Right kidney (tissue), 1 donor: Measurements from ENCODE around the gene MAGI2.
"Not testable (repeated sequence)": the region's sequence is repeated elsewhere in the genome, so short reads cannot be mapped to it uniquely, and the experiment has no call there.

Experiments
- DNase-seq: peaks from one replicate; pipeline ENCODE4 v3.0.0-alpha.2; 2016

Gene MAGI2

DNA sequence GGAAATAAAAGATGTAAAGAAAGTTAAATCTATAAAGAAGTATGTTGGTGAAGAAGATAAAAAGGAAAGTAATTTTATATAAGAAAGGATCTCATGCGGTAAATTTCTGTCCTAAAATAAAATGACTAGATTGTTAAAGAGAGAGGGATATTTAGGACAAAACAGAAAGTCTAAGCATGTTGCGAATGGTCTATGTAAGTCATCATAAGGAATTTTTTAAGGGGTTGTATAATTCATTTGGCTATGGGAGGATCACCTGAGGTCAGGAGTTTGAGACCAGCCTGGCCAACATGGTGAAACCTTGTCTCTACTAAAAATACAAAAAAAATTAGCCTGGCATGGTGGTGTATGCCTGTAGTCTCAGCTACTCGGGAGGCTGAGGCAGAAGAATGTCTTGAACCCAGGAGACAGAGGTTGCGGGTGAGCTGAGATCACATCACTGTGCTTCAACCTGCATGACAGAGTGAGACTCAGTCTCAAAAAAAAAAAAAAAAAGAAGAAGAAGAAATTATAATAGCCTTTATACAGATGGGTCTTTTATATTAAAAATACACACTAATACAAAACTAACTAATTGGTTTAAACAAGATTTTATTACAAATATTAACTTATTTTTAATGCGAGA lies 294.3 kb downstream of the MAGI2 start:
- DNase-seq, result no peak

DNA sequence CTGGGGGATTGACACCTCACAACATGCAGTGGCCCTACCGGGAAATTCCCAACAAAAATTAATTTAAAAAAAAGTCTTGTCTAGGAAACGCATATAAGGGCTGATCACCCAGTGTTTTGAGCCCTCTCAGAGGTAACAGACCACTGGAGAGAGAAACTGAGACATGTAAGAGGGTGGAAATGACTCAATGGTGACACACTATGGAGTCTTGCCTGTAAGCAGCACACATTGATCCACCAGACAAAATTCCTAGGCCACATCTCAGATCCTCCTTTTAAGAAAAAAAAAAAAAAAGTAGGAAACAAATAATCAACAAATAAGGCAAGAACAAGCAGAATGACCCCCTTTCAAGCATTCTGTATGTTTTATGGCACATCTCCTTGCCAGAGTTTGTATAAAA lies 296.2 kb downstream of the MAGI2 start:
- no peak for DNase-seq

DNA sequence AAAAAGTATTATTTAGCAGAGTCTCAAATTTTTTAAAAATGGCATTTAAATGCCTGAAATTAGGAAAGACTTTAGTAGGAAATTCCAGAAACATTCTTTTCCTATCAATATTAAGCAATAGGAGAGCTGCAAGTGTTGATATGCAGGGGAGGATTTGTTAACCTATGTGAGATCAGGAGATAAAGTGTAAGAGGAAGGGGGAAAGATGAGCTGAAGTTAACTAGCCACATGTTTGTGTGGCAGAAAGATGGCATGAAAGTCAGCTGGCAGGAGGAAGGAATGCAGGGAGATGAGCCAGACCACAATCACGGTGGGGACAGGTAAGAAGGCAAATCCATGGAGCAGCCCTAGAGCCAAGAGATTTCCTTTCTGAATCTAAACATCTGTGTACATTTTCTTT lies 303.6 kb downstream of the MAGI2 start:
- no peak for DNase-seq

DNA sequence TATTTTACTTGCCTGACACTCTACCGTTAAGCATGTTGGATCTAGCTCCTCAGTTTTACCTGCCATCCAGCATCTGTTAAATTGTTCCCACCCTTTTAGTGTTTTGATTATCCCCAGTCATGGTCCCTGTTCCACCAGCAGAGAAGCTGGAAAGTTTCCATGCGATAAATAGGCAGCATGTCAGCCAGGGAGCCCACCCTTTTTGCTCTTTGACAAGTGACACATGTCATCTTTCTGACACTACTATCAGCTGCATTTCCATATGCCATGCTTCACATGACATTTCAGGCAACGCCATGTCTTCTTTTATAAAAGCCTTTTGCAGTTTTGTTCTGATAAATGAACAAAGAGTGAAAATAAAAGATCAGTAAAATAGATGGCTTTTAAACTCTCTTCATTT lies 310.8 kb downstream of the MAGI2 start:
- DNase-seq, result no peak

DNA sequence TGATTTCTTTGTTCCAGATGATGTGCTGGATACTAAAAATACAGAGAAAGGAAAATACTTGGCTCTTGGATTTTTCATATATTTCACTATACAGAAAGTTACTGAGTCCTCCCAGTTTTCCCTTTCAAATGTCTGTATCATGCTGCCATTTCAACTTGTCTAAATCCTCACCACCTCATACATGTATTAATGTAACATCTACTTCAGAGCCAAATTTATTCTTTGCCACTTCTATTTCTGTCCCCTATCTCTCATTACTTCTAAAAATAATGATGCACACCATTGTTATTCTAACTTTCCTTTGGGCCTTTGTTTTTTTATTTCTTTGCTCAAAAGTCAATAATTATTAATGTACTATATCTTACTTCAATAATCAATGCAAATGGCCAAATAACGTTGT lies 312.2 kb downstream of the MAGI2 start:
- no peak for DNase-seq

DNA sequence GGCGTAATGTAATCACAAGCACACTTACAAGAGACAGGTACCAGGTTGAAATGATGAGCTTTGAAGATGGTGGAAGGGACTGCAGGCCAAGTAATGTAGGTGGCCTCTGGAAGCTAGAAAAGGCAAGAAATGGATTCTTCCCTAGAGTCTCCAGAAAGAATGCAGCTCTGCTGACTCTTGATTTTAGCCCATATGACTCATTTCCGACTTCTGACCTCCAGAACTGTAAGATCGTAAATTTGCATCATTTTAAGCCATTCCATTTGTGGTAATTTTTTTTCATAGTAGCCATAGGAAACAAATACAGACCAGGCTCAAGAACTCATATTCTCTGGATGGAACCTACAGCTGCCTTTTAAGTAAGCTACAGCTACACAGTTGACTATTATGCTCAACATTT lies 315.5 kb downstream of the MAGI2 start:
- DNase-seq, result no peak

DNA sequence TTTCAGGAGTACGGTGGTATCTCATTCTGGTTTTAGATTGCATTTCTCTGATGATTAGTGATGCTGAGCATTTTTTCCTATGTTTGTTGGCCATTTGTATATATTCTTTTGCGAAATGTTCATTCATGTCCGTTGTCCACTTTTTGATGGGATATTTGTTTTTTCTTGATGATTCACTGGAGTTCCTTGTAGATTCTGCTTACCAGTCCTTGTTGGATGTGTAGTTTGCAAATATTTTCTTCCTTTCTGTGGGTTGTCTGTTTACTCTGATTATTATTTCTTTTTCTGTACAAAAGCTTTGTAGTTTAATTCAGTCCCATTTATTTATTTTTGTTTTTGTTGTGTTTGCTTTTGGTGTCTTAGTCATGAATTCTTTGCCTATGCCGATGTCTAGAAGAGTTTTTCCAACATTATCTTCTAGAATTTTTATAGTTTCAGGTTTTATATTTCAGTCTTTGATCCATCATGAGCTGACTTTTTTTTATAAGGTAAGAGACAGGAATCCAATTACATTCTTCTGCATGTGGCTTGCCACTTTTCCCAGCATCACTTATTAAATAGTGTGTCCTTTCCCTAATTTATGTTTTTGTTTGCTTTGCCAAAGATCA lies 320.5 kb downstream of the MAGI2 start:
- no peak for DNase-seq

DNA sequence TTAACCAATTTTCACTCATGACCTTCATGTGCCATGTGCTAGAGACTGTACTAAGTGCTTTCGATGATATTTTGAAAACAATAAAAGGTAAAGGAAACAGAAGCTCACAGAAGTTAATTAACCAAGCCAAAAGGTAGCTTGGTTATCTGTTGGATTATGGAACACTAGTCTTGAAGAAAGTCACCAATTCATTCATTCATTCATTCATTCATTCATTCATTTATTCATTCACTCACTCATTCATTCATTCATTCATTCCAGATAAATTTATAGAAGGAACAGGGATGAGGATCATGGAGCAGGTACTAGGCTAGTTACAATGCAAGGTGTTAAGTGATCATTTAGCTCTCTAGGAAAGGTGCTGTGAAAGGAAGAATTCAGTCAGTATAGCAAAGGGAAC lies 322.8 kb downstream of the MAGI2 start:
- DNase-seq, result no peak

DNA sequence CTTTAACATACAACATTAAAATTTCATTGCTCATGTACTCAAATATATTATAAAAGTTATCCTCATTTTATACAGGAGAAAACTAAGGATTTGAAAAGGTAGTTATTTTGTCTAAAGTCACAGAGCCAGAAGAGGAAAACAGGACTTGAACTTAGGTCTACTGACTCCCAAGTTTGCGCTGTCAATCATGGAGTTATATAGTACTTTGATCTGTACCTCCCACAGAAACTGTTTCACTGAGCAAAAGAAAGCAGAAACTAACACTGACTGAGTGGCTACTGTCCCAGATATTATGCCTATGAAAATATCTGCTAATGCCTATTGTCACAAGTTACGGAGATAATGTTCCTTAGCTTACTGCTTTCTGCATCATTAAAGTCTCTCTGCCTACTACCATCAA lies 329.1 kb downstream of the MAGI2 start:
- DNase-seq, result no peak

DNA sequence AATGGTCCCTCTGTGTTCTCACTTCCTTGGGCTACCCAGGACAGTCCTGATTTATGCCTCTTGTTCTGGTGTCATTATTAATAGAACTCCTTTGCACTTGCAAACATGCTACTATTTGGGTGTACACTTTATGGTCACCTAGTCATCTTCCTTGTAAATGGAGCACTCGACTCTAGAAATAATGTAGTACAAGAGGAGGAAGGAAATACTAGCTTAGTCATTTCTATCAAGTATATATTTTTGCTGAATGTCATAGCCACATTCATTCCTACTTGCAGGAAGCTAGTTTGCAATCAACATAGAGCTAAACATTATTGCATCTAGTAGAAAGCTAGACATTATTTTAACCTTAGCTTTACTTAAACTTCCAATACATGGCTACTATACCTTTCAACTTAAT lies 335.3 kb downstream of the MAGI2 start:
- no peak for DNase-seq

DNA sequence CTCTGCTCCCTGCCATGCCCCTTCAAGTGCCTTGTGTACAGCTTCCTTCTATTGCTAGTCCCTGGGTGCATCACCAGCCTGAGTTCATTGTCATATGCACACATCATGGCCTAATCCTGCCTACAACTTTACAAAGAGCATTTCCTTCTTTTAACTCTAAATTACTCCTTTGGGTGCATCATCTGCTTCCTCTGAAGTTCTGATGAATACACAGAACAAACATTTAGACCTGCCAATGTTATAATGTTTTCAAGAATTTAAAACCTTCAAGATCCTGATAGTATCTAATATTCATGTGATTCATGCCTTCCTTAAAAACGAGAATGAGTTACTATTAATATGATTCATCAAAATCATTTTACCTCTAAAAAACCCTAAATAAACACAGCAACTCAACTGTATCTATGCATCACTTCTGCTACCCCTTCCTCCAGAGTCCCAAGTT lies 357.1 kb downstream of the MAGI2 start:
- DNase-seq, result no peak

DNA sequence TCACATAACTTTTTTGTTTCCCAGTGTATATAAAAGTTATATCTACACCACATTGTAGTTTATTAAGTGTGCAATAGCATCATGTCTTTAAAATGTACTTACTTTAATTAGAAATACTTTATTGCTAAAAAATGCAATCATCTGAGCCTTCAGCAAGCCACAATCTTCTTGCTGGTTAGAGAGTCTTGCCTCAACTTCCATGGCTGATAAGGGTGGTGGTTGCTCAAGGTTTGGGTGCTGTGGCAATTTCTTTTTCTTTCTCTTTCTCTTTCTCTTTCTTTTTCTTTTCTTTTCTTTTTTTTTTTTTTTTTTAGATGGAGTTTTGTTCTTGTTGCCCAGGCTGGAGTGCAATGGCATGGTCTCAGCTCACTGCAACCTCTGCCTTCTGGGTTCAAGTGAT lies 360.0 kb downstream of the MAGI2 start:
- no peak for DNase-seq

DNA sequence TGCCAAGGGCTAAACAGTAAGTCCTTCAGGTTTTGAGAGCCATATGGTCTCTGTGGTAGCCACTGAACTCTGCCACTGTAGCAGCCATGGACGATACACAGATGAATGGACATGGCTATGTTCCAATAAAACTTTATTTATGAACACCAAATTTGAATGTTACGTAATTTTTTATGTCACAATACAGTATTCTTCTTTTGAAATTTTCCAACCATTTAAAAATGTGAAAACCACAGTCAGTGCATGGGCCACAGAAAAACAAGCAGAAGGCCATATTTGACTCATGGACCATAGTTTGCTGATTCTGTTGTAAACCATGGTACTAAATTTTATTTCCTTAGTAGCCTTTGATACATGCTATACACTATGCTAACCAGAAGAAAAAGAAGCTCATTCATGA lies 361.8 kb downstream of the MAGI2 start:
- DNase-seq, result no peak

DNA sequence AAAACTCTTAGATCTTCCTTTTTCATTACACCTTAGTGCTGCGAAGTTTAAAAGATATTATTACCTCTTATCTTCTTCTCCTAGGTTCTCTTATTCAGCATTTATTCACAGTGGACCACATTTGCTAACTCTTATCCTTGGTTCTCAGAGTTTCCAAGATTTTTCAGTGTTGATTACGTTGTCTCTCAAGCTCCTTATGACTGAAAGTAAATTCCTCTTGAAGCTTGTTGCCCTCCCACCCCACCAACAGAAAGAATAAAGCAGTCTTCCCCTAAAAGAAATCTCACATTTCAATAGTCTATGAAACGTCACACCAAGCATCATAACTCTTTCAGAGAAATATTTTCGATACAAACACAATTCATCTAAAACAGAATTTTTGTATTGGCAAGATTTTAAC lies 362.5 kb downstream of the MAGI2 start:
- no peak for DNase-seq

DNA sequence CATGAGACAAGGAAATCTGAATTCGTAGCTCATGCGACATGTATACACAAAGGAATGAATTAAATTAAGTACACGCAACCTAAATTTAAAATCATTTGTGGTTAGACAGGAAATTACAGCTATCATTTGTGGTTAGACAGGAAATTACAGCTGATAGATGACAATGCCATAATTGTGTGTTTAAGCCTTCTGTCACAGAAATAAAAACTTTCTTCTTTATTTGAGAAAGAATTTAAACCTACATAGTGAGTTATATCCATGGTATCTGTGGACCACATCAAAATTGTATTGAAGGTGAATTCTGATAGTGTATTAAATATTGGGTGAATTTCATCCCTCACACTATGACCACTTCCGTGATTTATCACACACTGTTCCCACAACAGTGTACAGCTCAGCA lies 362.9 kb downstream of the MAGI2 start:
- DNase-seq, result no peak

DNA sequence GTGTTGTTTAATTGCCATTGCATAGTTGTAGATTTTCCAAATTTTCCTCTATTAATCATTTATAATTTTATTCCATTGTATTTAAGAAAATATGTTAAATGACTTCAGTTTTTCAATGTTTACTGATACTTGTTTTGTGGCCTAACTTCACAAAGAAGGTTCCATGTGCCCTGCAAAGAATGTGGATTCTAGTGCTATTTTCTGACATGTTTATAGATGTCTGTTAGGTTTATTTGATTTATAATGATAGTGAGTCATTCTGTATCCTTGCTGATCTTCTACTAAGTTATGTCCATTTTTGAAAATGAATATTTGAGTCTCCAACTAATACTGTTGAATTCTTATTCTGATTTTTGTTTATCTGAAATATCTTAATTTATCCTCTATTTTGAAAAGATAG lies 369.0 kb downstream of the MAGI2 start:
- no peak for DNase-seq

DNA sequence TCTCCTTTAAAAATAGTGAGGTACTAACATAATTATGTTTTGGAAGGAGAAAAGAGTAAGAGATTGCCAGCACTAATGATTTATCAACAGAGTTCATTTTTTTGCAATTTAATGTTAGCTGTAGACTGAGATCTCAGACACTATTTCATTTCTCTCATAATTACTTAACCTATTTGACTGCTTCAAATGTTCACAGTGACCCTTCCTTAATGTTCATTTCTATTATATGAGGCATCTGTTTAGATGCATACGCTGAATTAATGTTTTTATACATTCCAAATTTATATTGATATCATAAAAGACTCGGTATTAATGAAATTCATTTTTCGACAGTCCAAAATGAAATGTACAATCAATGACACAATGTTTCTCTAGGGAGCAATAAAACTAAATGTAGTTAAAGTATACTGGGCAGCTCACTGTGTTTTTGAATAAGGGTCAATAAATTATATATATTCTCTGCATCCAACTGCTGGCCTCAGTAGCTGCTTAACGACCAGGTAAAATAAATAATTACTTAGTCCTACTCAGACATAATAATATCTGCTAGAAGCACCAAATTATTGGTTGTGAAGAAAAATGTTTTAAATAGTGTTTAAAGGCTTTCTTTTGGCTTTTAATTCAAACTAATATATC lies 373.4 kb downstream of the MAGI2 start:
- DNase-seq, result no peak

DNA sequence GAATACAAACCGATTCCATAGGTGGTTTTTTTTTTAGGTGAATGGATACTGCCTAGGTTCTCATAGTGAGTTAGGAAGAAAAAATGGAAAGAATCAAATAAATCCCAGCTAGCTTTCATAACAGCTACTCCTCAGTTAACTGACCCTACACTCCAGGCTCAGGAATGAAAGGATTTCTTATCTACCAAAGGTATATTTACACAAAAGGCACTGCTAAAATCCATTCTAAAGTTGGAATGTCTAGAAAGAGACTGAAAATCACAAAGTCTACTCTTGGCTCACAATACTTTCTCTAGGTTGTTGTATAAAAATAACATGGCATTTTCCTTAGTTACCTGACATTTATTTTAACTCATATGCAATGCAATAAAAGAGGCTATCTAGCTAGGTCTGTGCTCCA lies 375.2 kb downstream of the MAGI2 start:
- DNase-seq, result no peak

DNA sequence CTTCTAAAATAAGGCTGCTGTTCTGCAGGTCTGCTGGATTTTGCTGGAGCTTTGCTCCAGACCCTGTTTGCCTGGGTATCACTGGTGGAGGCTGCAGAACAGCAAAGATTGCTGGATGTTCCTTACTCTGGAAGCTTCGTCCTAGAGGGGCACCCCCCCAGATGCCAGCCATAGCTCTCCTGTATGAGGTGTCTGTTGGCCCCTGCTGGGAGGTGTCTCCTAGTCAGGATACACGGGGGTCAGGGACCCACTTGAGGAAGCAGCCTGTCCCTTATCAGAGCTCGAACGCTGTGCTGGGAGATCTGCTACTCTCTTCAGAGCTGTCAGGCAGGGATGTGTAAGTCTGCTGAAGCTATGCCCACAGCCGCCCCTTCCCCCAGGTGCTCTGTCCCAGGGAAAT lies 382.3 kb downstream of the MAGI2 start:
- not testable (repeated sequence) for DNase-seq

DNA sequence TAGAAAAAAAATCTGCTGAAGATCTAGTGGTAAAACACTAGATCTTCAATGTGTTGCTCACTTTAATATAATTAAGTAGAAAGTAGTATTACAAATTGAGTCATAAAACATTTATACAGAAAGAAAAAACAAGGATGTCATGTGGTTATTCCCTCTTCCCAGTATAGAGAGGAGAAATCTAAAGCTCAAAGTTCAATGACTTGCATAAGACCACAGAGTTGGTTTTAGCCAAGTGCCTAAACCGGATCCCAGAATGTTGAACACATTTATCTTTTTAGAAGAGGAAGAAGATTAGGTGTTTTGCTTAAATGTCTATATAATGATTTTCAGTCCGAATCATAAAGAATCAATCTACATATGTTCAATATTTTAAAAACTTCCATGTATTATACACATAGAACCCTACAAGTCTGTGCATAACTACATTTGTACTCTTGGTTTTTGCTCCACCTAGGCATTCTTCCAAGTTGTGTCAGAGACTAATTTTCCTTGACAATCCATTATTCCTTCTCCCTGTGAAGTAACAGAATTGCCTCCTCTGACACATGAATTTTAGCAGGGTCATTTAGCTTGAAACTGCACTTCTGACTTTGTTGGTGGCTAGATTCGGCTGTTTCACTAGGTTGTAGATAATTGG lies 389.2 kb downstream of the MAGI2 start:
- no peak for DNase-seq

DNA sequence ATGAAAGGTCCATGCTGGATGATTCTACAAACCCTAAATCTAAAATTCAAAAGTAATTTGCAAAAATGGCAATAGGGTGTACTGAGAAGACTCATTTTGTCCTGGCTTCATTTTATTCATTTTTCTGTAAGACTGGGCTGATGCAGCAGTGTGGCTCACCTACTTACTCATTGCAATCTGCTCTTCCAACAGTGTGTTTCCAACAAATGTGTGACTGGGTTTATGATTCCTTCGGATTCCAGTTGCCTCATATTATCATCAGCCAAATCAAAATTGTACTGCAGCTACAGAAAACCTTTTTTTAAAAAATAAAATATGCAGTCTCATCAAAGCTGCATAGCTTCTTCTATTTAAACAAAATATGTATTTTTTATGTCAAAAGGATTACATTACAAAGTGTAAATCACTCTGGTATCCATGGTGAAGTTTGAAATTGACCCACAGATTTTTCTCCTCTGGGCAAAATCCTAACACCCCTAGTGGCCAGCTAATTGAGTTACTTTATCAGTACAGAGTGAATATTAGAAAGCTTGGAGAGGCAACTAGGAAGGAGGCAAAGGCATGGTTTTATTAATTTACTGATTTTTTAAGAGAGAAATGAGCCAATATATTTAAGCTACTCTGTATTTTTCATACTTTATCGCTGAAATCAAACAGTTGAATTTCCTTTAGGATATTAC lies 390.3 kb downstream of the MAGI2 start:
- DNase-seq, result no peak

DNA sequence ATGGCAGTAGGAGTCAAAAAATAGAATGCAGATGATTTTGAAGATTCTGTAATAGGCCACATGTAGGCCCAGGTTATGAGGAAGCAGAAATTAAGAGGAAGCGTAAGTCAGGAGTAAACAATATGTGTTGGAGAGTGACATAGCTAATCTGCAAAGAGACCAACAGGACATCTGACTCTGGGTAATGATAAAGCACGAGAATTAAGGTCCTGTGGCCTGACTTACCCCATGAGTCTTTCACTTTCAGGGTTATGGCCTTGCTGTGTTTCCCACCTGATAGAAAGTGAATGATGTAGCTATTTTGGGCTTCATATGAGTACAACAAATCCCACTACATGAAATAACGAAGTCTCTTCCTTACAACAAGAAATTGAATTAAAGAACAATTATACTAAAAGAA lies 393.0 kb downstream of the MAGI2 start:
- DNase-seq, result no peak

DNA sequence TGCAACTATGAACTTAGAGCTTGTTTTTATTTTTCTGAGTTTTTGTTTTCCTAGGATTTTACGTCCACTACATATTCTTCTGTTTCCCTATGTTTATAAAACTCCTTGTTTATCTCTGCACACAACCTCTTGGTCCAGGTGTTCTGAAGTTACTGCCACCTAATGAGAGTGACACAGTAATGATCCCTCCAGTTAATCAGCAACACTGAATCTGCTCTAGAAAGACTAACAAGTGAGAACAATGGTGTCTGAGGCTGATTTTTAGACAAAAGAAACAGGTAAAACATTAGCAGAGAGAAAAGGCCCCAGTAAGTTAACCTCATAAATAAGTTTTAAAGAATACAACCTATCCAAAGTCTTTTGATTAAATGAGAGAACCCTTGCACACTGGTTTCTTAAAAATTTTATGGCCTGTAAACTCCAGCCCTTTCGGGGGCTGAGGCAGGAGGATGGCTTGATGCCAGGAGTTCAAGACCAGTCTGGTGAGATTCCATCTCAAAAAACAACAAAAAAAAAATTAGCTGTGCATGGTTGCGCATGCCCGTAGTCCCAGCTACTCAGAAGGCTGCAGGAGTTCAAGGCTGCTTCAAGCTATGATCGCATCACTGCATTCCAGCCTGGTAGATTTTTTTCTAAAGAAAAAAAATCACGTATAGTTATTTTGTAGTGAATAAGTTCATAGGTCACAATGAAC lies 397.6 kb downstream of the MAGI2 start:
- DNase-seq, result peak; percentile 56
